ENCODE data around the gene ZNF593.
A peak's percentile ranks its signal among the peaks of the same experiment; 100 is the strongest.

Gene ZNF593

DNA sequence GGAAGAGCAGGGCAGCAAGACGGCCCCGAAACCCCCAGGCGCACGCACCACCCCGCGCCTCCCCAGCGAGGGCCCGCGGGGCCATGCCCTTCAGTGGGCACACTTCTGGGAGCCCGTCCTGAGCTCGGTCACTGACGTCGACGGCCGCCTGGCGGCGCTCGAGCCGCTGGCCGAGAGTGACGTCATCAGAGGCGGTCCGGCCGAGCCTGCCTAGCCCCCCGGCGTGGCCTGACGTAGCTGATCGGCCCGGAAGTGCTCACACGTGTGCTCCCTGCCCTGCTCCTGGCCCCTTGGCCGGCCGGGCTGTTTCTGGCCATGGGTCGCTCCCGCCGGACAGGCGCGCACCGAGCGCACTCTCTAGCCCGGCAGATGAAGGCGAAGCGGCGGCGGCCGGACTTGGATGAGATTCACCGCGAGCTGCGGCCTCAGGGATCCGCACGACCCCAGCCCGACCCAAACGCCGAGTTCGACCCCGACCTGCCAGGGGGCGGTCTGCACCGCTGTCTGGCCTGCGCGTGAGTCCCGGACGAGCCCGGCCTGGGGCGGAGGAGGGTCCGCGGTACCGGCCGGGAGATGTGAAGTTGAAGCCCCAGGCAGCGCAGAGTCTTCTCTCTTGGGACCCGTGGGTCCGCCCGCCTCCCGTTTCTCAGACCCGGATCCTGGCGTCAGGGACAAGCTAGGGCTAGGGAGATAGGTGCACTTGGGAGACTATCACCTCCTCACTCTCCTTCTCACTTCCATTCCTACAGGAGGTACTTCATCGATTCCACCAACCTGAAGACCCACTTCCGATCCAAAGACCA is at the start of gene ZNF593:
TSS of gene ZNF593 (plus strand) at position 240 of the 803 bp plus-strand sequence. CDS start at position 316, 76 bp downstream.
- peak; percentile 91 for DNase-seq (ENCODE audit: low read depth)

DNA sequence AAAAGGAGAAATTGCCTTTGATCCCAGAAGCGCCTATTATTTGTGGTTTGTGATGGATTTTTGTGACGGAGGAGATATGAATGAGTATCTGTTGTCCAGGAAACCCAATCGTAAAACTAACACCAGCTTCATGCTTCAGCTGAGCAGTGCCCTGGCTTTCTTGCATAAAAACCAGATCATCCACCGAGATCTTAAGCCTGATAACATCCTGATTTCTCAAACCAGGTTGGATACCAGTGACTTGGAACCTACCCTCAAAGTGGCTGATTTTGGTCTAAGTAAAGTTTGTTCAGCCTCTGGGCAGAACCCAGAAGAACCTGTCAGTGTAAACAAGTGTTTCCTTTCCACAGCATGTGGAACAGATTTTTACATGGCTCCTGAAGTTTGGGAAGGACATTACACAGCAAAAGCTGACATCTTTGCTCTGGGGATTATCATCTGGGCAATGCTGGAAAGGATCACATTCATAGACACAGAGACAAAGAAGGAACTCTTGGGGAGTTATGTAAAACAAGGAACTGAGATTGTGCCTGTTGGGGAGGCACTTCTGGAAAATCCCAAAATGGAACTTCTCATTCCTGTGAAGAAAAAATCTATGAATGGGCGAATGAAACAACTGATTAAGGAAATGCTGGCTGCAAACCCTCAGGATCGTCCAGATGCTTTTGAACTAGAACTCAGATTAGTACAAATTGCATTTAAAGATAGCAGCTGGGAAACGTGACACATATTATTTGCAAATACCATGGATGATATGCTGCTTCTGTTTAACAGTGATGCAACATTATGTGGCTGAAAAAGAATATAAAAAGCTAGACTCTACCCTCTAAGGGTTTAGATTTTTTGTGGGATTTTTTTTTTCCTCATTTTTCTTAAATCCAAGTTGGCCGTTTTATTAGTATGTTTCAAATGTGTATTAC is 47.6 kb upstream of the ZNF593 start:
- no peak for DNase-seq (ENCODE audit: low read depth)

DNA sequence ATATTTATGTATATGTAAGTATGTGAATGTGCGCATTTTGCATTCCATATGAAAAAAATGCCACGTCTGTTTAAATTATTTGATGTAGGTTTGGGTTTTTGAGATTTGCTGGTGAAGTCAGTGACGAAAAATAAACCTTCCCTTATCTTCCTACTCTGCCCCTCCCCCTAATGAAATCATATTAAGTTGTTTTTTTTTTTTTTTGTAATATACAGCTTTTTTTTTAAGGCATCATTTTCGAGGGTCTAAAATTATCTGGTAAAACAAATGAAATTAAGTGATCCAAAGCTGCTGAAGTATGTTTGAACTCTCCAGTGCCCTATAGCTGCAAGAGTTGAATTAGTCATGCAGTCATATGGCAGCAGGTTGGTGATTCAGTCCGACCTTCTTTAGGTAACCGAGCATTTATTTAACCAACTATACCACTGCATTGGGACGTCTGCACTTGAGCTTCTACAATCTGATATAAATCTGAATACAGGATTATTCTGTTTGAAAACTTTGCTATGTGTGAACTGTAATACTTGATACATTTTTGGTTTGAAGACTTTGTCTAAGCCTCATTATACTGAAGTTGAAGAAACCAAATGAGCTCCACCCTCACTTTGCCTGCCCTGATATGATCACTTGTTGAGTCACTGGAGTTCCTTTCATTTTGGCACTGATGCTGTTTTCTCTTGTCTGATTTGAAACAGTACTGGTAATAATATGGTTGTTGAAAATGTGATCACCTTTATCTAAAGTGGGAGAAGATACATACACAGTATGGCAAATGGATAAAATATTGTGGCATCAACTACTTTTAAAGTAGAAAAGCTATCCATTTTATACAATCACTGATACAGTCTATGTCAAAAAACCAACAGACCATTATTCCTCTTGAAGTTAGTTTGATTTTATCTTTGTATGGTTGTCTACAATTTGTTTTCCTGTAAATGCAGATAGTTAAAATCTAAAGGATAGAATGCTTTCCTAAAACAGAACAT is 46.4 kb upstream of the ZNF593 start:
- no peak for DNase-seq (ENCODE audit: low read depth)

DNA sequence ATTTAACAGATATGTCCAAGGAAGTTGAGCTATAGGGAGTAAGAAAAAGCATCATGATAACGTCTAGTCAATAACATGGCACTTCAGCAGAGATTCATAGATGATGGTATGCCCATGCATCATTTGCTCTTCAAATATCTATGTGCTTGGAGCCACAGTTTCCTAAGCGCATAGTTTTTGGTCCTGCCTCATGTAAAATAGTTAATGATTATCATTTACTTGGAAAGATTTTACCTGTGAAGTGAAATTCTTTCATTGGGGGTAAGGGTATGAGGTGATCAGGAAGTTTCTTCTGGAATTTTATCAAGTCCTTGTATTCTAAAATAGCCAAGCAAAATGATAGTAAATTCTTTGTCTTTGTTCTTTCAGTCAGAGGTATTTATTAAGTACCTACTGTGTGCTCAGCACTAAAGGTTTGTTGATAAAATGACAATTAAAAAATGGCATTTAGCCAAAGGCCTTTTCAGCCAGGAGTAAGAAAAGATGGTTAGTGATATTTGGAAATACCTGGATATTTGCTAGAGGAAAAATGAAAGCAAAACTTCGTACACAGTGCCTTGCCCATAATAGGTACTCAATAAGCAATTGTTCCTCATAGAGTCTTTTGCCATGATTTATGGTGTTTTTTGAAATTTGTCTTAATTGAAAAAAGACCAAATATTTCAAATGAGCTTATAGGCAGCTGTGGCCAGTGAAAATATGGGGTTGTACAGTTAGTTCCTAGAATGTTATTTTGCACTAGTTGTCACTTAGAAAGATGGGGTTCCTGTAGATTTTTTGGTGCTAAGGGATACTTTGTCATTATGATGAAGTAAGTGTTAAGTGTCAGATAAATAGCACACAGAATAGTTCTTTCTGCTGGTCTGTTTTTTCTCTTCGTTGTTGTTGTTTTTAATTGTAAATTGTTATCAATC is 45.0 kb upstream of the ZNF593 start:
- DNase-seq (ENCODE audit: low read depth) = no peak

DNA sequence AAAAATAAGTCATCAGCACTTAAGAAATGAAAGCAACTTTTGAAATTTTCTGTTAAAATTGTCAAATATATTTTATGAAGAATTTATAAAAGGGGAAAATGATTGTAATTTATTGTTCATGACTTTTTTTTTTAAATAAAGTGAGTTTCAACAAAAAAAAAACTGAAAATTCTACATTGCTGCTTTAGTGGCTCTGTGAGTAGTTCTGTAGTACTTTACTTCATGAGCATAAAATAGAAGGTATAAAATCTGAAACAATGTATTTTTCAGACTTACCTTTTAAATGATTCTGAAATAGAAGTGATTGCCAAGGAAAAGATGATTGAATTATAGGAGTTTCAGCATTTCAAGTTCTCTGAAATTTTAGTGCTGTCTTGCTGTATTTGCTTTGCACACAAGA is 44.3 kb upstream of the ZNF593 start:
- DNase-seq (ENCODE audit: low read depth) = no peak

DNA sequence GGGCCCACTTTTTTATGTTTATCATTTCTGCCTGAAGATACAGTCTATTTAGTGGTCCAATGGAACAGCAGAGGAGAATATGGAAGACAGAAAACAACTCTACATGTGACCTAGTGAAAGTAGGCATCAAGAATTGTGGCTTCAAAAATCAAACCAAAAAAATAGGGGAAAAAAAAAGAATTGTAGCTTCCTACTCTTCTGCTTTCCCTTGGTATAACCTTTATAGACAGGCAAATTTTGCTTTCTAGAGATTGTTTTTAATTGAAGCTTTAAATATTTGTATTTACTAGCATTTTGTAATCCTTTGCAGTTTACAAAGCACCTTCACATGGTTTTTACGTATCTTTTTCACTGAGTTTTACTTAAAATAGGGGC is 43.8 kb upstream of the ZNF593 start:
- DNase-seq (ENCODE audit: low read depth) = no peak

DNA sequence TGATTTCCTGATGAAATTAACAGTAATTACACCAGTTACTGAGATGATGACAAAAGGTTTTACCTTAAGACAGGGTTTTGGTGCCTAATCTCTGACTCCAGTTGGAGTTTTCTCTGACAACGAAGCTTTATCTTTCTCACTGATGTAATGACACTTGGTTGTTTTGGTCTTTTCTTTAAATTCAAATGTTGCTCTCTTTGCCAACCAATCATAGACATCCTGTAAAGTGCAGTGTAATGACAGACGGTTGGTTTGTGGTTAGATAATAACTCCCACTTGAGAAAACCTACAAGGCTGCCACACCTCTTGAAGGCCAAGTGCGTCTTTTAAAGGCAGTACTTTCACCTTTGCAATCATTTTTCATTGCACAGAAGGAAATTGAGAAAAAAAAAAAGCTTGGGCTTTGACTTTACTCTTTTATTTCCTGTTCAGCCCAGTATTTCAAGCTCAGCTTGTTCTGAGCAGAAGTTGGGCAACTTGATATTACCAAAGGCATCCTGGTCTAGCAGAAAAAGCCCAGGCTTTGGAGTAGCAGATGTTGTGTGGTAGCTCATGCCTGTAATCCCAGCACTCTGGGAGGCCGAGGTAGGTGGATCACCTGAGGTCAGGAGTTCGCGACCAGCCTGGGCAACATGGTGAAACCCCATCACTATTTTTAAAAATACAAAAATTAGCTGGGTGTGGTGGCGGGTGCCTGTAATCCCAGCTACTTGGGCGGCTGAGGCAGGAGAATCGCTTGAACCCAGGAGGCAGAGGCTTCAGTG is 43.2 kb upstream of the ZNF593 start:
- no peak for DNase-seq (ENCODE audit: low read depth)

DNA sequence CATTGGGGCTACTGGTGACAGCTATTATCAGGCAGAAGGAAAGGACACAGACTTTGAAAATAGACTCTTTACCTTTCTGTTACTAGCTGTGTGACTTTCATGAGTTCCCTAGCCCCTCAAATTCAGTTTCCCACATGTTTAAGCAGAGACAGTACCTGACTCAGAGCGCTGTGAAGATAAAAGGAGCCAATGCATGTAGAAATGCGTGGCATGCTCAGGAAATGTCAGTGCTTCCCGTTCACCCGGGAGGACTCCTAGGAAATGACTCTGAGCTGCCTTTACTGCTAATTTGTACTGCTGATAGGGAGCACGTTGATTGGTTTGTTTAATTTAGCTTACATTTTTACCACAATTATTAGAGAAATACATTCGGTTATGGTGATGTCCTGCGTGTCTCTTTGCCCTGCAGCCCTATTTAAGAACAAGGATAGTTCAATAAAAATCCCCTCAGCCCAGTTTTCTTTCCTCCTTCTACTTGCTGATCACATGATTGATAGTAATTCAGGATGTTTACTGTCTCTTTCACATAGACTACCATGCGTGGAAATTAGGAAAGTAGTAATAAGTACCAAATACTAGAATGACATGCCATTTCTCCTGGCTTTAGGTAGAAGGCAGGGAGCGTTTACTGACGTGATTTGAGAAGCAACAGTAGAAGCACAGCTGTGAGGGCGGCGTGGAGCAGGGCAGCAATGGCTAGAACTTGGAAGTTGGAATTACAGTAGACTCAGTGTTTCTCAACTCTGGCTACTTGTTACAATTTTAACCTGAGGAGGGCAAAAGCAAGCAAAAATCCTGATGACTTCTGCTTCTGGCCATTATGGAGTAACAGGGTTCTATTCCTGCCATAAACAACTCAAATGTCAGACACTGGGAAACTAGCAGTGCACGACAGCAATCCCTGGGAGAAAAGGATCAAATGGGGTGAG is 42.2 kb upstream of the ZNF593 start:
- DNase-seq (ENCODE audit: low read depth) = no peak

DNA sequence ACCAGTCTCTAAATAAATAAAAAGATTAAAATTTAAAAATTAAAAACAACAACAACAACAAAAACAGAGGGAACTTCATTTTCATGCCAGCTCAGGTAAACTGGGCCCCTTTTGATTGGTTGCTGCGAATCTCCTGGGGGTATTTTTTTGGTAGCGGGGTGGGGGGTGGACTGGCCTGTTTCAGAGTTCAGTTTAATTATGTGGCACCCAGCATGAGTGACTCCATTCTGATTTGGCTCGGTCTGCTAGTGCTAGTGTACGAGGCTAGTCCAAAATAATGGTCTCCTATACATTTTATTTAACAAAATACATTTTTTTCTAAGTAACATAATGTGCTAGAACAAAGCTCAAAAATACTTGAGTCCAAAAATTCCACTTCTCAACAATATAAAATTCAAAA is 39.9 kb upstream of the ZNF593 start:
- no peak for DNase-seq (ENCODE audit: low read depth)

DNA sequence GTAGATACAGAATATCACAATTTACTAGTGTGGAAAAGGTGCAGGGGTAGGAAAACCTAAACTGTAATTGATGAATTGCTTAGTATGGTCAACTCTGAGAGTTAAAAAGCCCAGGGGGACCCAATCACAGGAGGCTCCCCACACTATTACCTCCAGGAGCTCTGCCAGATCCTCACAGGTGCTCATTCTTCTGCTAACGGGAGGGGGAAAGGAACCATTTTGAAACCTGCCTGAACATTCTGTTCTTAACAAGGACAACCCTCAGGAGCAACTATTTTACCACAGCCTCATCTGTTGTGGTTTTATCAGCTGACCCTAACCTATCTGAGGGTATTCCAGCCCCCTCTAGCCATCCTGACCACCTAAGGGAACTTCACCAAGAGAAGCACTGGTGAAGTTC is 39.0 kb upstream of the ZNF593 start:
- DNase-seq (ENCODE audit: low read depth) = no peak

DNA sequence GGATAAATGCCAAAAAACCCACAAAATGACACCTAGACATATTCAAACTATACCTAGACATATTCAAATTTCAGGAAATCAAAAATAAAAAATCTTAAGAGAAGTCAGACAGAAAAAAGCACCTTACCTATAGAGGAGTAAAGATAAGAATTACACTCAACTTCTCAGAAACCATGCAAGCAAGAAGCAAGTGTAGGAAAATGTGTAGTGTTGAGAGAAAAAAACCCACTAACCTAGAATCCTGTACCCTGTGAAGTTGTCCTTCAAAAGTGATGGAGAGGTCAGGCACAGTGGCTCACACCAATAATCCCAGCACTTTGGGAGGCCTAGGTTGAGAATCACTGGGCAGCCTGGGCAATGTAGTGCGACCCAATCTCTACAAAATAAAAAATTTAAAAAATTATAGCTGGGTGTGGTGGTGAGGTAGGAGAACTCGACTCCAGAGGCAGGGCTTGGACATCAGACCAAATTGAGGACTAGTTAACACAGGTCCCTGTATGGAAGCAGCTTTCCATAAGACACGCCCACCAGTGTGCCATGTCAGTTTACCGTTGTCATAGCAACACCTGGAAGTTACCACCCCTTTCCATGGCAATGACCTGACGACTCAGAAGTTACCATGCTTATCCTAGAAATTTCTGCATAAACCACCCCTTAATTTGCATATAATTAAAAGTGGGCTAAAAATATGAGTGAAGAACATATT is 37.4 kb upstream of the ZNF593 start:
- no peak for DNase-seq (ENCODE audit: low read depth)

DNA sequence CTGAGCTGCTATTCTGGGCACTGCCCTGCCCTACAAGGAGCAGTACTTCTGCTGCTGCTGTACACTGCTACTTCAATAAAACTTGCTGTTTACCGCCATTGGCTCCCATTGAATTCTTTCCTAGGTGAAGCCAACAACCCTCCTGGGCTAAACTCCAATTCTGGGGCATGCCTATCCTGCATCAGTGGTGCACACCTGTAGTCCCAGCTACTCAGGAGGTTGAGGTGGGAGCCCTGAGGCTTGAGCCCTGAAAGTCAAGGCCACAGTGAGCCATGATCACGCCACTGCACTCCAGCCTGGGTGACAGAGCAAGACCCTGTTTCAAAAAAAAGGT is 36.9 kb upstream of the ZNF593 start:
- no peak for DNase-seq (ENCODE audit: low read depth)

DNA sequence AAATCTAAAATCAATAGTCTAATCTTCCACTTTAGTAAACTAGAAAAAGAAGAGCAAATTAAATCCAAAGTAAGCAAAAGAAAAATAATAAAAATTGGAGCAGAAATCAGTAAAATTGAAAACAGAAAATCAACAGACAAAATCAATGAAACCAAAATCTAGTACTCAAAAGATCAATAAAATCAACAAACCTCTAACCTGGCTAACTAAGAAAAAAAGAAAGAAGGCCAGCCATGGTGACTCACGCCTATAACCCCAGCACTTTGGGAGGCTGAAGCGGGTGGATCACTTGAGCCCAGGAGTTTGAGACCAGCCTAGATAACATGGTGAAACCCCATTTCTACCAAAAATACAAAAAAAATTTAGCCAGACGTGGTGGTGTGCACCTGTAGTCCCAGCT is 35.2 kb upstream of the ZNF593 start:
- DNase-seq (ENCODE audit: low read depth) = no peak

DNA sequence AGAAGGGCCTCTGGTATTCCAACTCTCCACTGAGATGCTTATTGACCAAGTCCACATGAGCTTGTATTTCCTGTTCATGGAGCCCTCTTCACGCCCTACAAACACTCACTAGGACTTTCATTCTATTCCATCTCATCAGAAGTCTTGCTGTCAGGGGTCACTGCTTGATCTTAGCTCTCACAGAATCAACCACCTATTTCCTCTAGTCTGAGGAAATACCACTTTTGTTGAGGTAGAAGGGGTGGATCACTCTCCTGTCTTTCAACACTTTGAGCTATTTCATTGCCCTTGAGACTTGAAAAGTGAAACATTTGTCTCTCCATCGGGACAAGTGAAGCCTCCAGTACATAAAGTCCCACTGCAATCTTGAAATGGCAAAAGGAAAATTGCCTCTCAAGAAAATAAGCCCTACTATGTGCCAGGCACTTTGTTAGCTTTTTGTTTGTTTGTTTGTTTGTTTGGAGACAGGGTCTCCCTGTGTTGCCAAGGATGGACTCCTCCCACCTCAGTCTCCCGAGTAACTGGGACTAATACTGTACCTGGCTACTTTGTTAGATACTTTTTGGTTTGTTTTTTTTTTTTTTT is 30.6 kb upstream of the ZNF593 start:
- DNase-seq (ENCODE audit: low read depth) = no peak

DNA sequence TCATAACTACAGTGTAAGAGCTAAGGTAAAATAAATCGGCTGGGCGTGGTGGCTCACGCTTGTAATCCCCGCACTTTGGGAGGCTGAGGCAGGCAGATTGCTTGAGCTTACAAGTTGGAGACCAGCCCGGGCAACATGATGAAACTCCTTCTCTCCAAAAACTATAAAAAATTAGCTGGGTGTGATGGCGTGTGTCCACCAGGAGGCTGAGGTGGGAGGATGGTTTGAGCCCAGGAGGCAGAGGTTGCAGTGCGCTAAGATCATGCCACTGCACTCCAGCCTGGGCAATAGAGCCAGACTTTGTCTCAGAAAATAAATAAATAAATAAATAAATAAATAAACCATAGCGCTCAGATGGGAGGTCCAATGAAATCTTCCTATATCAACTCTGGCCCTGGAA is 27.5 kb upstream of the ZNF593 start:
- DNase-seq (ENCODE audit: low read depth) = no peak

DNA sequence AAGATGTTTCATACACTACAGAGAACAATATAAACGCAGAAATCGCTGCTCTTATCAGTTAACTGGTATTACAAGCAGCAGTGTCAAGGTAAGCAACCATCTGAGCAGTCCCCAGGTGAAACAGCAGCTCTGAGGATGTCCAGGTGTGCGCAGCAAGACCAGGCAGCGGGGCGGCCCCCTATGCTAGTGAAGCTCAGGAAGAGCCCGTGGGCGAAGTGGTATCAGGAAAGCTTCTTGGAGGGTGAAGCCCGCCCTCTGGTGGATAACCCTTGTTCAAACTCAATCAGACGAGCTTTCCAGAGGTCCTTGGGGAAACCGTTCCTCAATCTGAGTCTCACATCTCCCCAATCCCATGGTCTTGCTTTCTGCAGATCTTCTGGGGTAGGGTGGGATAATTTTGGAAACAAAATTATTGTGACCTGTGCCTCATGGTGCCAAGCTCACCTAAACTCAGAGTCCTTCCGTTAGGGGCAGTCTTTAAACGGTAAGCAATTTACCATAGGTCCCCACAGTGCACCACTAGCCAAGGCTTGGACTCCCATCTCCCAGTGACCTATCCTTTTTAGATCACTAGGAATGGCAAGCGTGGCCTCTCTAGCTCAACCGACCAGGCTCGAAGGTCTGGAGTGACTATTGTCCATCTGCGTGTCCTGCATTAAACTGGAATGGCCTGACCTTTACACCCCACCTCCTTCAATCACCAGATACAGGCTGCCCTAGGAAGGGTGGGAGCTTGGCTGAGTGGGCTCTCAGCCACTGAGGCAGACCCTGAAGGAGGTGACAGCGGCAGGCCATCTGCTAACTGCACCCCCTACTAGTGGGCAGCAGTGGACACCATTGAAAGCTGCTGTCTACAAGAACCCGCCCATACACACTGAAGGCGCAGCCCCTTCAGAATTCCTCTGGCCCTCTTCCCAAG is 24.4 kb upstream of the ZNF593 start:
- peak; percentile 67 for DNase-seq (ENCODE audit: low read depth)

DNA sequence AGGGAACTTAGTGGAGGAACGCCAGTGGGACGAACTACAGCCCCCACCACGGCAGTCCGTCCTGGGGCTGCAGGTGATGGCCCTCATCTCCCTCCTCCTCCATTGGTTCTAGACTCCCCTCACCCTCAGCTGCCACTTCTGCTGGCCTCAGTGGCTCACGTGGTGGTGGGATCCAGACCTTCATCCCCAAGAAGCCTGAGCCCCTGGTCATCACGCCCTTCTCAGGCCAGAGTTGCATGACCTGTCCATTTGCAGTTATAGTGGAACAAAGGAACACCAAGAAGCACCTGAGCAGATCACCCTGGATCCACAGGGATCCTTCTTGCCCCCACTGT is 23.8 kb upstream of the ZNF593 start:
- no peak for DNase-seq (ENCODE audit: low read depth)

All from fibroblast of gingiva (primary cell).